GM10847 (cell line): ENCODE measurements around the gene ZBTB32.

ENCODE experiments used
- POLR2A ChIP-seq: IDR thresholded peaks from 2 replicates; pipeline ENCODE4 v1.6.1; 2011; ENCODE audit not compliant: insufficient read length; ENCODE audit errors: extremely low read depth

ZBTB32 gene

DNA sequence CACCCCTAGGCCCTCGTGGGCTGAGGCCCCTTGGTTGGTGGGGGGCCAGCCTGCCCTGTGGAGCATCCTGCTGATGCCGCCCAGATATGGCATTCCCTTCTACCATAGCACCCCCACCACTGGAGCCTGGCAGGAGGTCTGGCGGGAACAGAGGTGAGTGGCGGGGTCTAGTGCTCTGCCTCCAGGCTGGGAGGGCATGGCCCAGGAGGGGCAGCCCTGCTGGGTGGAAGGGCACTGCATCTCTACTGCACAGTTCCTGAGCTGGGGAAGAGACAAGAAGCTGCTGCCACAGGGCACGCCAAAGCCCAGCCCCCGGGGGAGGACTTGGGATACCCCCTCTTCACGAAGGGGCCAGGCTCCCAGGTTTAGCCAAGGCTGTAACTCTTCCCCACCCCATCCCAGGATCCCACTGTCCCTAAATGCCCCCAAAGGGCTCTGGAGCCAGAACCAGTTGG, 11.0 kb downstream of the ZBTB32 start:
- no peak for TF ChIP-seq POLR2A

DNA sequence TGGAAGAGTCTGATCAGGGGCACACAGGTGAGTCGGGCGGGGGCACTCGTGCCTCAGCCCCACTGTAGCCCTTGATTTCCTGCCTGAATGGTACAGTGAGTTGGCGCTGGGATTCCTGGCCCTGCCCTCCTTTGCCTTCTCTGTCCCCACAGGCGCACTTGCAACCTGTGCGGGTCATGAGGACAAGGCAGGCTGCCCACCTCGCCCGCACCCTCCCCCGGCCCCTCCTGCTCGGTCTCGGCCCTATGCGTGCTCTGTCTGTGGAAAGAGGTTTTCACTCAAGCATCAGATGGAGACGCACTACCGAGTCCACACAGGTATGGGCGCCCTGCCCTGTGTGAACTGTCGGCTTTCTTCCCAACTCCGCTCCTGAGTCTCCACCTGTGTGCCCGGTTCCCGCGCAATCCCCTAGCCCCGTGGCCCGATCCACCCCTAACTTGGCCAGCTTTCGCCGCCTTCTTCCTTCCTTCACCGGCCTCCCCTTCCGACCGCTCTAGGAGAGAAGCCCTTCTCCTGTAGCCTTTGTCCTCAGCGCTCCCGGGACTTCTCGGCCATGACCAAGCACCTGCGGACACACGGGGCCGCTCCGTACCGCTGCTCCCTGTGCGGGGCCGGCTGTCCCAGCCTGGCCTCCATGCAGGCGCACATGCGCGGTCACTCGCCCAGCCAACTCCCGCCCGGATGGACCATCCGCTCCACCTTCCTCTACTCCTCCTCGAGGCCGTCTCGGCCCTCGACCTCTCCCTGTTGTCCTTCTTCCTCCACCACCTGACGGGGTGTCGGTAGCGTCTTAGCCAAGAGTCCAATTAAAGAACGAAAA, 11.8 kb downstream of the ZBTB32 start:
- TF ChIP-seq POLR2A, result no peak

DNA sequence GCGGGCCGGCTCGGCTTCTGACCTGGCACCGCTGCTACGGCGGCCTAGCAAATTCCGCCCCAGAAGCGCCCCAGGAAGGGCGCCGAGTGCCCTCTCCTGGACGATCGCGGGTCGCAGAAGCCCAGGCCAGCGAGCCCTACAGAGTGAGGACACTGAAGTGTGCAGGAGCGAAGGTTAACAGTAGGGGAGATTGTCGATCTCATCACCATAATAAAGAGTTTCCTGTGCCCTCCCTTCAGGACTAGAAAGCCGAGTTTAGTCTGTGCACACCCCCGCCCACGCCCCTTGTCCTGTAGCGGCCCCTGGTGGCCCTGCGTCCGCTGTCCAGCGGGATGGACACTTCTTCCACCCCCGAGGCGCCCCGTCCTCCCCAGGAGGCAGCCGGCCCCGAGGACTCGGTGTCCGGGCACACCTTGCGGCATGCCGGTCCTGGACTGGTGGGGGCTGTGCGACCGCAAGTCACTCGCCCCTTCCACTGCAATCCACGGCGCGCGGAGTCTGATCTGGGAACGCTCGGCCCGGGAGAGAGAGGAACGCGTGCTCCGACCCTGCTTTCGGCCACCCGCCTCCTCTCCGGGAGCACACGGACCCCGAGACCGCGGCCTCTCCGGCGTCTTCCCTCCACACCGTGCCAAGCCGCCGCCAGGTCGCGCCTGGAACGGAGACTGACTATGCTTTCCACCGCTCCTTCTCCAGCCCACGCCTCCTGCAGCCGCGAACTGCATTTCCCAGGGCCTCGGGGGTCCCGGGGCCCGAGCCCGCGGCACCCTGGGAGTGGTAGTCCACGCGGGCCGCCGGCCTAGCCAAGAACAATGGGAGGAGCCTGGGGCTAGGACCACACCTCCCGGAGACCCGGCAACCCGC, 12.7 kb downstream of the ZBTB32 start:
- peak; percentile 4 for TF ChIP-seq POLR2A

DNA sequence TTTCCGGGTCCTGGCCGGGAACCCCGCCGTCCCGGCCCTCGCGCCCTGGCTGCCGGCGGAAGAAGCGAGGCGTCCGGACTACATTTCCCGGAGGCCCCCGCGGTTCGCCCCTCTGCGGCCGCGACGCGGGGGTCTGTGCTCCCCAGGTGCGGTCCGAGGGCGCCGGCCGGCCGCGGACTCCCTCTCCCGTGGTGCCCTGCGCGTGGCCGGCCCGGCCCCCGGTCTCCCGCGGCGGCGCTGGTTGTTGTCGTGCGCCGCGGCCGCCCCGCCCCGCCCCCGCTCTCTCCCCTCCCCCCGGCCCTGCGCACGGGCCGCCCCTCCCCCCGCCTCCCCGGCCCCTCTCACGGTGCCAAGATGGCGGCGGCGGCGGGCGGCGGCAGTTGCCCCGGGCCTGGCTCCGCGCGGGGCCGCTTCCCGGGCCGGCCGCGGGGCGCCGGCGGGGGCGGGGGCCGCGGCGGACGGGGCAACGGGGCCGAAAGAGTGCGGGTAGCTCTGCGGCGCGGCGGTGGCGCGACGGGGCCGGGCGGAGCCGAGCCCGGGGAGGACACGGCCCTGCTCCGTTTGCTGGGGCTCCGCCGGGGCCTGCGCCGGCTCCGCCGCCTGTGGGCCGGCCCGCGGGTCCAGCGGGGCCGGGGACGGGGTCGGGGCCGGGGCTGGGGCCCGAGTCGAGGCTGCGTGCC, 13.4 kb downstream of the ZBTB32 start, which contains the start of gene KMT2B:
KMT2B (plus strand) TSS at position 339 of the 680 bp plus-strand sequence; CDS start at position 355, 16 bp downstream.
- TF ChIP-seq POLR2A, result peak; percentile 57

DNA sequence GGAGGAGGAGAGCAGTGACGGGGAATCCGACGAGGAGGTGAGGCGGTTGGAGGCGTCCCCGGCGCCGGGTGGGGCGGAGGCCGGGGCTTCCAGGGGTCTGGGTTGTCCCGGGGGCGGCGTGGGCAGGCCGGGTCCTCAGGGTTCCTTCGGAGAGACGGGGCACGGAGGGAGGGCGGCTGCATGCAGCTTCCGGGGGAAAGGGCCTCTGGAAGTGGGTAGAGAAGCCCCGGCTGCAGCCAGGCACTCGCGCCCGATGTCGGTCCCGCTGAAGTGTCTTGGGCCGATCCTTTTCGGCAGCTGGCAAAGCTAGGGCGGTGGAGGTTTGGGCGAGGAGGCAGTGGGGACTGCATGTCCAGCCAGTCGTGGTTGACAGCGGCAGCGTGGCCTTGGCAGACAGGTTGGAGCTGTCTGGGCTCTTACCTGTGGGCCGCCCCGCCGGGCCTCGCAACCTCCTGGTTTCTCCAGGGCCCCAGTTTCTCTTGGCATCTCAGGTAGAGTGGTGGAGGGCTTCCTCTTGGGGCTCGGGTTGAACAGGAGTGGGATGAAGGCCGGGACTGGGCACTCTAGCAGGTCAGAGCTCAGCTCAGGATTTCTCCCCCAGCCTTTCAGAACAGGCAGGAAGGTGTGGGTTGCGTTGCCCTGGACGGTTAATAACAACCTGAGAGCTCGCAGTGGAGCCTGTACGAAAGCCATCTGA, 14.1 kb downstream of the ZBTB32 start:
- no peak for TF ChIP-seq POLR2A

DNA sequence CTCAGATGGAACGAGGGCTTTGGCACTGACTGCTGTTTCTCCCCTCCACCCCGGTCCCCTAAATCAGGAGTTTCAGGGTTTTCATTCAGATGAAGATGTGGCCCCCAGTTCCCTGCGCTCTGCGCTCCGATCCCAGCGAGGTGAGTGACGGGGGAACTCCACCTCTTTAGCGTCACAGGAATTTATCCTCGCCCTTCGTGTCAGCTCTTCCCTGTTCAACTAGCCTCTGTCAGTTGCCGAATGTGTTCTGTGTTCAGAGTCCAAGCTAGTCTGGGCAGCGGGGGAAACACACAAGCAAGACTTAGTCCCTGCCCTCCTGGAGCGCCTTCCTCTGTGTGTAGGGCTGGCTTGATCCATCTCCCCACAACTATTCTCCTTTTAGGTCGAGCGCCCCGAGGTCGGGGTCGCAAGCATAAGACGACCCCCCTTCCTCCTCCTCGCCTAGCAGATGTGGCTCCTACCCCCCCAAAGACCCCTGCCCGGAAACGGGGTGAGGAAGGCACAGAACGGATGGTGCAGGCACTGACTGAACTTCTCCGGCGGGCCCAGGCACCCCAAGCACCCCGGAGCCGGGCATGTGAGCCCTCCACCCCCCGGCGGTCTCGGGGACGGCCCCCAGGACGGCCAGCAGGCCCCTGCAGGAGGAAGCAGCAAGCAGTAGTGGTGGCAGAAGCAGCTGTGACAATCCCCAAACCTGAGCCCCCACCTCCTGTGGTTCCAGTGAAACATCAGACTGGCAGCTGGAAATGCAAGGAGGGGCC, 15.2 kb downstream of the ZBTB32 start:
- TF ChIP-seq POLR2A, result no peak

DNA sequence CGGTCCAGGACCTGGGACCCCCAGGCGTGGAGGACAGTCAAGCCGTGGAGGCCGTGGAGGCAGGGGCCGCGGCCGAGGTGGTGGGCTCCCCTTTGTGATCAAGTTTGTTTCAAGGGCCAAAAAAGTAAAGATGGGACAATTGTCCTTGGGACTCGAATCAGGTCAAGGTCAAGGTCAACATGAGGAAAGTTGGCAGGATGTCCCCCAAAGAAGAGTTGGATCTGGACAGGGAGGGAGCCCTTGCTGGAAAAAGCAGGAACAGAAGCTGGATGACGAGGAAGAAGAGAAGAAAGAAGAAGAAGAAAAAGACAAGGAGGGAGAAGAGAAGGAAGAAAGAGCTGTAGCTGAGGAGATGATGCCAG, 15.8 kb downstream of the ZBTB32 start:
- no peak for TF ChIP-seq POLR2A

DNA sequence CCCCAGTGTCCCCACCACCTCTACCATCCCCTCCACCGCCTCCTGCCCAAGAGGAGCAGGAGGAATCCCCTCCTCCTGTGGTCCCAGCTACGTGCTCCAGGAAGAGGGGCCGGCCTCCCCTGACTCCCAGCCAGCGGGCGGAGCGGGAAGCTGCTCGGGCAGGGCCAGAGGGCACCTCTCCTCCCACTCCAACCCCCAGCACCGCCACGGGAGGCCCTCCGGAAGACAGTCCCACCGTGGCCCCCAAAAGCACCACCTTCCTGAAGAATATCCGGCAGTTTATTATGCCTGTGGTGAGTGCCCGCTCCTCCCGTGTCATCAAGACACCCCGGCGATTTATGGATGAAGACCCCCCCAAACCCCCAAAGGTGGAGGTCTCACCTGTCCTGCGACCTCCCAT, 16.3 kb downstream of the ZBTB32 start:
- no peak for TF ChIP-seq POLR2A

DNA sequence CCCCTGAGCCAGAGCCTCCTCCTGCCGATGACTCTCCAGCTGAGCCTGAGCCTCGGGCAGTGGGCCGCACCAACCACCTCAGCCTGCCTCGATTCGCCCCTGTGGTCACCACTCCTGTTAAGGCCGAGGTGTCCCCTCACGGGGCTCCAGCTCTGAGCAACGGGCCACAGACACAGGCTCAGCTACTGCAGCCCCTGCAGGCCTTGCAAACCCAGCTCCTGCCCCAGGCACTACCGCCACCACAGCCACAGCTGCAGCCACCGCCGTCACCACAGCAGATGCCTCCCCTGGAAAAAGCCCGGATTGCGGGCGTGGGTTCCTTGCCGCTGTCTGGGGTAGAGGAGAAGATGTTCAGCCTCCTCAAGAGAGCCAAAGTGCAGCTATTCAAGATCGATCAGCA, 17.0 kb downstream of the ZBTB32 start:
- no peak for TF ChIP-seq POLR2A

DNA sequence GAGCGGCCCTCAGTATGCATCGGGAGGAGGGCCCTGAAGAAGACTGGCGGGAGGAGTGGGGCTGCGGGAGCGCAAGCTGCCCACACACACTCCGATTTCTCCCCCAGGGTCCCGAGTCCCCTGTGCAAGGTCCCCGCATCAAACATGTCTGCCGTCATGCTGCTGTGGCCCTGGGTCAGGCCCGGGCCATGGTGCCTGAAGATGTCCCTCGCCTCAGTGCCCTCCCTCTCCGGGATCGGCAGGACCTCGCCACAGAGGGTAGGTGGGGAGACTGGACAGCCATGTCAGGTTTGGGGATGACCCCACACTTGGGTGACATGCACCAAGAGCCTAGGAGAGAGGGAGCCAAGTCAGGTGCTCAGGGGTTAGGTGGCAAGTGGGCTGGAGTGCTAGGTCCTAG, 18.1 kb downstream of the ZBTB32 start:
- no peak for TF ChIP-seq POLR2A

DNA sequence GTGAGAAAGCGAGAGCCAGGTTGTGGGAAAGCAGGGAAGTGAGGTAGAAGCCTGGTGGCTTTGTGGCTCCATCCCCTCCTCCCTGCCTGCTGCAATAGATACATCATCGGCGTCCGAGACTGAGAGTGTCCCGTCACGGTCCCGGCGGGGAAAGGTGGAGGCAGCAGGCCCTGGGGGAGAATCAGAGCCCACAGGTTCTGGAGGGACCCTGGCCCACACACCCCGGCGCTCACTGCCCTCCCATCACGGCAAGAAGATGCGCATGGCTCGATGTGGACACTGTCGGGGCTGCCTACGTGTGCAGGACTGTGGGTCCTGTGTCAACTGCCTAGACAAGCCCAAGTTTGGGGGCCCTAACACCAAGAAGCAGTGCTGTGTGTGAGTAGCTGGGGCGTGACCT, 18.5 kb downstream of the ZBTB32 start:
- TF ChIP-seq POLR2A, result no peak

DNA sequence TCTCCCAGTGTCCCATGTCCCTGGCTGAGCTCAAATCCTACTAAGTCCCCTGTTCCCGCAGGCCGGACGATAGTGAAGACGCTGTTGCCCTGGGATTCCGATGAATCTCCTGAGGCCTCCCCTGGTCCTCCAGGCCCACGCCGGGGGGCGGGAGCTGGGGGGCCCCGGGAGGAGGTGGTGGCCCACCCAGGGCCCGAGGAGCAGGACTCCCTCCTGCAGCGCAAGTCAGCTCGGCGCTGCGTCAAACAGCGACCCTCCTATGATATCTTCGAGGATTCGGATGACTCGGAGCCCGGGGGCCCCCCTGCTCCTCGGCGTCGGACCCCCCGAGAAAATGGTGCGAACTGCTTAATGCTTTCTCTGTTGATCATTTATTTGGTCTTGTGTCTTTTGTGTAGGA, 19.3 kb downstream of the ZBTB32 start:
- no peak for TF ChIP-seq POLR2A

DNA sequence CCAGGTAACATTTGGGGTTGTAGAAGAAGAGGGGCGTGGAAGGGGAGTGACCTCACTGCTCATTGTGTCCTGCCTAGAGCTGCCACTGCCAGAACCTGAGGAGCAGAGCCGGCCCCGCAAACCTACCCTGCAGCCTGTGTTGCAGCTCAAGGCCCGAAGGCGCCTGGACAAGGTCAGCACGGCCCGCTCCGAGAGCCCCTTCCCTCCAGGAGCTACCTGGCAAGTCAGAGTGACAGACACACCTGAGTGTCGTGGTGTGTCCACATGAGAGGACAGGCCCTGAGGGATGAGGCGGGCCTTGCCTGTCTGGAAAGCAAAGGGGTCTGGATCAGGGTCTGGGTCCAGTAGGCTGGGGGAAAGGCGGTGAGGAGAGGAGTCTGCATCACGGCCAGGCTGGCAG, 20.2 kb downstream of the ZBTB32 start:
- TF ChIP-seq POLR2A, result no peak

DNA sequence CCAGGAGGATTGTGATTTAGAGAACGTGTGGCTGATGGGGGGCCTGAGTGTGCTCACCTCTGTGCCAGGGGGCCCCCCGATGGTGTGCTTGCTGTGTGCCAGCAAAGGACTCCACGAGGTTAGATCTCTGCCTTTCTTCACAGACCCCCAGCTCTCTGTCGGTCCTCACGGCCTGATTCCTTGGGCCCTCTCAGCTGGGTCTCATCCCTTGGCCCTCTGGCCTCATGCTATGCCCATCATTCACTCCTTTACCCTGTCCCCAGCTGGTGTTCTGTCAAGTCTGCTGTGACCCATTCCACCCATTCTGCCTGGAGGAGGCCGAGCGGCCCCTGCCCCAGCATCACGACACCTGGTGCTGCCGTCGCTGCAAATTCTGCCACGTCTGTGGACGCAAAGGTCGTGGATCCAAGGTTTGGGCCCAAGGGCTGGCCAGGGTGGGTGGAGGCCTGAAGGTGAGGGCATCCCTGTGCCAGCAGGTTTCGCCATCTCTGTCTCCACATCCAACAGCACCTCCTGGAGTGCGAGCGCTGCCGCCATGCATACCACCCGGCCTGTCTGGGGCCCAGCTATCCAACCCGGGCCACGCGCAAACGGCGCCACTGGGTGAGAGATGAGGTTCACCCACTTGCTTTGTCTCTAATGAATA, 21.0 kb downstream of the ZBTB32 start:
- TF ChIP-seq POLR2A, result no peak
